IMR-90 (cell line): ENCODE data around the gene TERF2IP. TPM values are rescaled to one million over a fixed set of nuclear protein-coding genes. Genes with fewer than 3 reads are reported as not detected.

Experiments used
- ATAC-seq: fragments of 200-7000 bp; cut with Tn5 transposase; 2 replicates; pipeline ENCODE4 v1.9.1; 2020; ENCODE audit warnings: low read depth, mild to moderate bottlenecking, moderate library complexity
- BruUV-seq: library from RNA; stranded (reverse); fragments of 400-500 nt; replicated peaks from 2 replicates; lab custom pipeline; 2021; lab: Mats Ljungman, UMichigan
- CTCF ChIA-PET: fragments of 300-600 bp; formaldehyde crosslinking; extraction: SDS; loops from one replicate; lab custom pipeline; 2021; ENCODE audit warnings: antibody characterized with exemption; lab: Yijun Ruan, JAX
- POLR2A ChIA-PET: fragments of 300-600 bp; sonication (Branson Sonifier 250); formaldehyde crosslinking; loops from one replicate; lab custom pipeline; 2022; ENCODE audit warnings: antibody characterized with exemption; ENCODE audit not compliant: unreplicated experiment; lab: Charles Lee
- DNase-seq: peaks from one replicate; pipeline ENCODE4 v3.0.0; 2013
- H2AFZ ChIP-seq: replicated peaks from 2 replicates; pipeline ENCODE3; 2013; ENCODE audit warnings: low read length, mild to moderate bottlenecking; ENCODE audit not compliant: poor library complexity
- H2AK5ac ChIP-seq: 2 replicates; pipeline ENCODE4 v1.6.1; 2013; ENCODE audit warnings: low read depth, low read length, inconsistent platforms
- H2AK9ac ChIP-seq: replicated peaks from 2 replicates; pipeline ENCODE3; 2013; ENCODE audit warnings: mild to moderate bottlenecking, low read depth, low read length, moderate library complexity; ENCODE audit not compliant: poor library complexity
- H2BK120ac ChIP-seq: 2 replicates; pipeline ENCODE4 v1.6.1; 2013; ENCODE audit warnings: low read depth, low read length, inconsistent platforms
- H2BK15ac ChIP-seq: 3 replicates; pipeline ENCODE4 v1.6.1; 2013; ENCODE audit warnings: low read depth, low read length, inconsistent platforms
- H2BK20ac ChIP-seq: 2 replicates; pipeline ENCODE4 v1.6.1; 2013; ENCODE audit warnings: low read depth, mild to moderate bottlenecking, inconsistent platforms, low read length, moderate library complexity
- H2BK5ac ChIP-seq: 2 replicates; pipeline ENCODE4 v1.6.1; 2013; ENCODE audit warnings: mild to moderate bottlenecking, low read depth, low read length, inconsistent platforms; ENCODE audit not compliant: poor library complexity, severe bottlenecking
- H3K14ac ChIP-seq: replicated peaks from 2 replicates; pipeline ENCODE4 v1.6.1; 2013; ENCODE audit warnings: low read depth, low read length, inconsistent platforms
- H3K18ac ChIP-seq: 2 replicates; pipeline ENCODE4 v1.6.1; 2013; ENCODE audit warnings: low read depth, low read length, control low read depth
- H3K23ac ChIP-seq: 2 replicates; pipeline ENCODE4 v1.6.1; 2013; ENCODE audit warnings: low read depth, low read length, inconsistent platforms
- H3K27ac ChIP-seq: 2 replicates; pipeline ENCODE4 v1.5.1; 2013; ENCODE audit warnings: mild to moderate bottlenecking, control low read depth, low read length; ENCODE audit not compliant: insufficient read depth
- H3K27me3 ChIP-seq: 2 replicates; pipeline ENCODE4 v1.6.1; 2013; ENCODE audit warnings: low read length; ENCODE audit not compliant: control insufficient read depth, insufficient read depth
- H3K36me3 ChIP-seq: 2 replicates; pipeline ENCODE4 v1.6.1; 2013; ENCODE audit warnings: low read length, mixed read lengths; ENCODE audit not compliant: control insufficient read depth, insufficient read depth
- H3K4ac ChIP-seq: 2 replicates; pipeline ENCODE4 v1.6.1; 2013; ENCODE audit warnings: low read depth, low read length, inconsistent platforms
- H3K4me1 ChIP-seq: 2 replicates; pipeline ENCODE4 v1.6.1; 2013; ENCODE audit warnings: low read length, mixed read lengths; ENCODE audit not compliant: control insufficient read depth, insufficient read depth
- H3K4me2 ChIP-seq: 2 replicates; pipeline ENCODE4 v1.6.1; 2013; ENCODE audit warnings: low read depth, mild to moderate bottlenecking, control low read depth, low read length, moderate library complexity
- H3K4me3 ChIP-seq: 2 replicates; pipeline ENCODE4 v1.5.1; 2013; ENCODE audit warnings: low read depth, mild to moderate bottlenecking, control low read depth, low read length, moderate library complexity; ENCODE audit not compliant: insufficient read depth
- H3K56ac ChIP-seq: 2 replicates; pipeline ENCODE4 v1.6.1; 2013; ENCODE audit warnings: low read length, inconsistent platforms; ENCODE audit not compliant: insufficient read depth; ENCODE audit errors: extremely low read depth
- H3K79me1 ChIP-seq, 2 experiments: 2 replicates each; pipeline ENCODE4 v1.6.1; 2013; ENCODE audit warnings: low read length in 2 of 2, inconsistent platforms in 1 of 2, low read depth in 1 of 2
- H3K9ac ChIP-seq: 2 replicates; pipeline ENCODE4 v1.6.1; 2013; ENCODE audit warnings: low read depth, low read length, control low read depth
- H3K9me1 ChIP-seq: 2 replicates; pipeline ENCODE4 v1.6.1; 2013; ENCODE audit warnings: low read length, inconsistent platforms; ENCODE audit not compliant: insufficient read depth
- H3K9me3 ChIP-seq: 2 replicates; pipeline ENCODE4 v1.6.1; 2013; ENCODE audit warnings: low read length; ENCODE audit not compliant: control insufficient read depth, insufficient read depth
- H4K20me1 ChIP-seq: 2 replicates; pipeline ENCODE4 v1.6.1; 2013; ENCODE audit warnings: low read length, inconsistent platforms; ENCODE audit not compliant: insufficient read depth
- H4K5ac ChIP-seq: 2 replicates; pipeline ENCODE4 v1.6.1; 2013; ENCODE audit warnings: mild to moderate bottlenecking, low read depth, low read length, control low read depth
- H4K8ac ChIP-seq, 2 experiments: 2 replicates each; pipeline ENCODE4 v1.6.1; 2013; ENCODE audit warnings: low read depth in 2 of 2, low read length in 2 of 2, control low read depth in 1 of 2, inconsistent platforms in 1 of 2
- H4K91ac ChIP-seq: 2 replicates; pipeline ENCODE4 v1.6.1; 2013; ENCODE audit warnings: low read depth, low read length, inconsistent platforms; ENCODE audit not compliant: insufficient read depth
- RAD21 ChIP-seq: IDR thresholded peaks from 2 replicates; pipeline ENCODE4 v1.6.1; 2012; ENCODE audit warnings: low read length, improper control_type of control experiment
- WGBS, 2 experiments: methylation state at CpG; one replicate each; pipeline versions ENCODE4 v1.1.5 to v1.1.7; 2013; ENCODE audit warnings: missing lambda C conversion rate in 2 of 2; ENCODE audit not compliant: insufficient read length in 1 of 2; ENCODE audit errors: extremely low coverage in 2 of 2; 5-methylcytosine and 5-hydroxymethylcytosine counted together
- dilution Hi-C: fragments of 300-500 bp; cut with HindIII; formaldehyde crosslinking; loops from one replicate; pipeline ENCODE4 v1.14.3; 2018; ENCODE audit warnings: low sequenced_read_pairs; ENCODE audit not compliant: unreplicated experiment
- in situ Hi-C: fragments of 300-500 bp; cut with MboI; formaldehyde crosslinking; loops from 3 replicates; pipeline ENCODE4 v1.14.3; 2019; ENCODE audit warnings: low sequenced_read_pairs, inconsistent platforms, mixed read lengths
- intact Hi-C: fragments of 100-400 bp; cut with micrococcal nuclease; formaldehyde crosslinking; loops from 2 replicates; pipeline ENCODE4 v1.10.0; 2022
- polyA plus RNA-seq, 3 experiments: library from polyadenylated mRNA; depleted of rRNA; stranded (reverse); fragments of >200 nt; gene quantifications; 2 replicates each; pipeline ENCODE4 v1.2.3, GENCODE V29; 2012; ENCODE audit warnings: low replicate concordance in 1 of 3
- total RNA-seq: library from RNA; depleted of rRNA; stranded (reverse); fragments of >200 nt; gene quantifications from 2 replicates; pipeline ENCODE4 v1.2.3, GENCODE V29; 2012

Gene TERF2IP
- total and polyA plus RNA-seq, 2 of the 4 experiments (the other 2 are of a cell fraction), result 15.4 to 32.5 TPM

DNA sequence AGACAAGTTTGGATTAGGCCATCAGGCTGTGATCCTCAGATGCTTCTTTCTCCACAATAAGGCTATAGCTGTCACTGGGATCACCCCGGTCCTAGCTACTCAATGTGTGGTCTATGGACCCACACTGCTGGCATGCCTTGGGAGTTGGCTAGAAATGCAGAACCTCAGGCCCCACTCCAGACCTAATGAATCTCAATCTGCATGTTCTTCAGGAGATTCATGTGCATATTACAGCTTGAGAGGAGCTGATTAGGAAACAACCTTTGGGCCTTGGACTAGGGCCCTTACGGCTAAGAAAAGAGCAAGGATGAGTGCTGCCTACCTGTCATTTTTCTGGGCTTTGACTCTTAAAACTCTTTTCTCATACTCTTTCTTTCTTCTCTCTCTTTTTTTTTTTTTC lies 32.0 kb upstream of the TERF2IP start:
- DNase-seq (no peak), ATAC-seq (no peak)
- Histone ChIP-seq H3K56ac (no peak overlapping the region), H3K9ac (no peak overlapping the region), H2BK15ac (no peak overlapping the region), H3K23ac (no peak overlapping the region), H2BK5ac (no peak overlapping the region), H3K4ac (no peak overlapping the region), H3K4me3 (no peak overlapping the region), H2AFZ (no peak overlapping the region), H2AK9ac (peak overlapping the region; percentile 88), H3K4me1 (no peaks in the 10 kb centered on the region), H3K14ac (no peak overlapping the region; the same call in 1 of the 2 replicates), H4K20me1 (no peaks in the 10 kb centered on the region), H4K8ac (no peak overlapping the region), H3K4me2 (no peak overlapping the region), H2BK120ac (no peak overlapping the region), H3K9me3 (no peaks in the 10 kb centered on the region), H2AK5ac (no peak overlapping the region), H4K91ac (no peak overlapping the region), H3K27me3 (no peaks in the 10 kb centered on the region), H2BK20ac (no peak overlapping the region), H4K5ac (no peak overlapping the region), H3K36me3 (peaks cover 49% of the 10 kb centered on the region), H3K79me1 (peaks cover 7 to 14% of the 10 kb centered on the region in 2 experiments), H3K9me1 (no peaks in the 10 kb centered on the region; the same call in 1 of the 2 replicates), H3K27ac (no peak overlapping the region), H3K18ac (no peak overlapping the region)
- intact Hi-C loops (no loop called here), dilution Hi-C loops (no loop called here), in situ Hi-C loops (no loop called here)
- POLR2A ChIA-PET, result no interaction called here
- TF ChIP-seq RAD21, result no peak
- BruUV-seq, result no TSS peak
- 100% methylated on average over 1 of the region's 2 CpGs; no CpG with 5 or more reads in 1 of the 2 experiments for WGBS, 2 experiments
- CTCF ChIA-PET, result no interaction called here
